Keratinocyte (primary cell): Measurements from ENCODE around the gene SH3PXD2A. TPM values are rescaled to one million over a fixed set of nuclear protein-coding genes. Genes with fewer than 3 reads are reported as not detected.

Source experiments
- DNase-seq: peaks from one replicate; pipeline ENCODE4 v3.0.0-alpha.2; 2011; ENCODE audit warnings: low read depth, missing footprints, low spot score
- FAIRE-seq: peaks from 2 replicates; lab custom pipeline; 2011; peaks lifted over from hg19 to GRCh38; lab: Jason Lieb, UNC
- H2AFZ ChIP-seq: 2 replicates; pipeline ENCODE4 v1.6.0; 2012; ENCODE audit warnings: low read length, control low read depth, inconsistent platforms; ENCODE audit not compliant: control insufficient read depth
- H3K27ac ChIP-seq: 2 replicates; pipeline ENCODE4 v1.5.1; 2011; ENCODE audit warnings: low read length; ENCODE audit not compliant: control insufficient read depth, insufficient read depth
- H3K27me3 ChIP-seq: 3 replicates; pipeline ENCODE4 v1.6.0; 2011; ENCODE audit warnings: low read length; ENCODE audit not compliant: control insufficient read depth, insufficient read depth; ENCODE audit errors: extremely low read depth
- H3K36me3 ChIP-seq, 2 experiments: 2 replicates in 1 of 2; 3 replicates in 1 of 2; pipeline ENCODE4 v1.5.1; 2011; ENCODE audit warnings: low read length in 2 of 2, mild to moderate bottlenecking in 1 of 2; ENCODE audit not compliant: control insufficient read depth in 2 of 2, insufficient read depth in 2 of 2; ENCODE audit errors: extremely low read depth in 1 of 2
- H3K4me1 ChIP-seq: 3 replicates; pipeline ENCODE4 v1.5.1; 2011; ENCODE audit warnings: low read length; ENCODE audit not compliant: control insufficient read depth, insufficient read depth; ENCODE audit errors: extremely low read depth
- H3K4me2 ChIP-seq: 3 replicates; pipeline ENCODE4 v1.6.0; 2011; ENCODE audit warnings: low read depth, low read length; ENCODE audit not compliant: control insufficient read depth, insufficient read depth; ENCODE audit errors: extremely low read depth
- H3K4me3 ChIP-seq, 3 experiments: fragments of 200-600 bp in 1 of 3; sonication (generic) in 1 of 3; 2 replicates in 2 of 3; 3 replicates in 1 of 3; pipeline ENCODE4 v1.5.1; 2011 to 2016; ENCODE audit warnings: low read length in 3 of 3, mild to moderate bottlenecking in 3 of 3, control low read depth in 2 of 3, inconsistent platforms in 1 of 3, low read depth in 1 of 3, mixed read lengths in 1 of 3, mixed run types in 1 of 3, moderate library complexity in 1 of 3; ENCODE audit not compliant: control insufficient read depth in 2 of 3, insufficient read depth in 2 of 3; ENCODE audit errors: extremely low read depth in 1 of 3
- H3K79me2 ChIP-seq: 2 replicates; pipeline ENCODE4 v1.6.0; 2012; ENCODE audit warnings: low read length; ENCODE audit not compliant: control insufficient read depth, insufficient read depth
- H3K9ac ChIP-seq: 3 replicates; pipeline ENCODE4 v1.6.0; 2011; ENCODE audit warnings: low read length; ENCODE audit not compliant: control insufficient read depth, insufficient read depth; ENCODE audit errors: extremely low read depth
- H3K9me1 ChIP-seq: 3 replicates; pipeline ENCODE4 v1.6.0; 2011; ENCODE audit warnings: low read length; ENCODE audit not compliant: control insufficient read depth, insufficient read depth; ENCODE audit errors: extremely low read depth
- H3K9me3 ChIP-seq: 2 replicates; pipeline ENCODE4 v1.5.1; 2012; ENCODE audit warnings: low read depth, low read length; ENCODE audit not compliant: control insufficient read depth
- H4K20me1 ChIP-seq: 3 replicates; pipeline ENCODE4 v1.6.0; 2011; ENCODE audit warnings: low read length; ENCODE audit not compliant: control insufficient read depth, insufficient read depth; ENCODE audit errors: extremely low read depth
- EZH2 ChIP-seq: IDR thresholded peaks from one replicate; pipeline ENCODE4 v1.6.1; 2012; ENCODE audit warnings: inconsistent platforms, mild to moderate bottlenecking, low read length, moderate library complexity
- dilution Hi-C: fragments of 300-500 bp; cut with MboI; formaldehyde crosslinking; loops from one replicate; pipeline ENCODE4 v1.7.0; 2020; ENCODE audit warnings: low sequenced_read_pairs; ENCODE audit not compliant: extremely low pct_ligation_motif_present
- polyA plus RNA-seq, 5 experiments: library from polyadenylated mRNA; depleted of rRNA in 3 of 5; stranded (reverse) in 3 of 5; stranded (forward) in 1 of 5; unstranded in 1 of 5; fragments of >200 nt; gene quantifications; 1 replicate in 1 of 5; 2 replicates in 3 of 5; 3 replicates in 1 of 5; pipeline versions ENCODE4 v1.2.1 to v1.2.3, GENCODE V29; 2011 to 2012; ENCODE audit warnings: missing spikeins in 2 of 5, low read depth in 1 of 5, low replicate concordance in 1 of 5
- TF ChIP-seq, protein P1 (sequence below), 3 experiments: IDR thresholded peaks in 1 of 3; conservative IDR thresholded peaks in 1 of 3; optimal IDR thresholded peaks in 1 of 3; 2 replicates in 2 of 3; 3 replicates in 1 of 3; pipeline versions ENCODE3 to v1.5.1; 2011; ENCODE audit warnings: low read length in 3 of 3, mild to moderate bottlenecking in 3 of 3, moderate library complexity in 2 of 3, control low read depth in 1 of 3, inconsistent platforms in 1 of 3; ENCODE audit not compliant: insufficient read depth in 2 of 3; ENCODE audit errors: extremely low read depth in 1 of 3

Gene SH3PXD2A
- polyA plus RNA-seq, 1 donor (not counting 4 experiments of a cell fraction or from before 2014, with no cell fraction given), result 33.9 TPM

DNA sequence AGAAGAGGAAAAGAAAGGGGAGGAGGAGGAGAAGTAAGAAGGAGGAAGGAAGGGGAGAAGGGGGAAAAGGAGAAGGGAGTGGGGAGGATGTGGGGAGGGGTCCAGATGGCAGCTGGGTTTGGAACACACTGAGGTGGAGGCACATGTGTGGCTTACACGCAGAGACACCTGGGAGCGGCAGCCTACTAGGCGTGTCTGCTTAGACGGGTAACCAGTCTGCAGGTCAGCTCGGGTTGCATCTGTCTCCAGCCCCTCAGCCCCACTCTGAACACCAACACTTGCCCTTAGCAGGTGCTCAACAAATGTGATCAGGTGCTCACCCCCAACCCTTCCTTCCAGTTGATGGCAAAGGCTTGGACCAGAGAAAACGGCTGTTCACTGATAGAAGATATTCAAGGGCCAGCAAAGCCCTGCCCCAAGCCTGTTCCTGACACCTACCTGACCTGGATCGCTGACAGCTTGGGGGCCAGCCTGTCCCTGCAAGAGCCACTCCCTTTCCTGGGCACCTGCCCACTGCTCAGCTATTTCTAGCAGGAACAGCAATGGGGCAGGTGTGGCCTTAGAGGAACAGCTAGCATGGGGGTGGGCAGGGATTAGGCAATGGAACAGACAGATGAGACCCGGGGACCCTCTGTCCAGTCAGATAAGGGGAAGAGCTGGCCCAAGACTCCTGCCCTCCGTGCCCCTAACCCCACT is 70.5 kb downstream of the SH3PXD2A start:
- peaks cover 70% of the 10 kb centered on the region for H3K79me2 ChIP-seq
- DNase-seq (no peak), FAIRE-seq (no peak)
- dilution Hi-C loops, result no loop called here
- no peak overlapping the region for H3K9ac ChIP-seq
- H3K4me1 ChIP-seq, result peaks cover 93% of the 10 kb centered on the region
- H3K27me3 ChIP-seq, result no peaks in the 10 kb centered on the region
- peaks cover 21% of the 10 kb centered on the region for H4K20me1 ChIP-seq
- H3K36me3 ChIP-seq, result peaks cover 22 to 40% of the 10 kb centered on the region in 2 experiments
- peak overlapping the region; percentile 3 for H3K27ac ChIP-seq
- no peaks in the 10 kb centered on the region for H3K9me3 ChIP-seq
- H3K4me2 ChIP-seq, result no peak overlapping the region
- H2AFZ ChIP-seq, result no peak overlapping the region
- no peak overlapping the region for H3K4me3 ChIP-seq
- peaks cover 15% of the 10 kb centered on the region for H3K9me1 ChIP-seq
- no peak for TF ChIP-seq EZH2
- TF ChIP-seq, protein P1, sequence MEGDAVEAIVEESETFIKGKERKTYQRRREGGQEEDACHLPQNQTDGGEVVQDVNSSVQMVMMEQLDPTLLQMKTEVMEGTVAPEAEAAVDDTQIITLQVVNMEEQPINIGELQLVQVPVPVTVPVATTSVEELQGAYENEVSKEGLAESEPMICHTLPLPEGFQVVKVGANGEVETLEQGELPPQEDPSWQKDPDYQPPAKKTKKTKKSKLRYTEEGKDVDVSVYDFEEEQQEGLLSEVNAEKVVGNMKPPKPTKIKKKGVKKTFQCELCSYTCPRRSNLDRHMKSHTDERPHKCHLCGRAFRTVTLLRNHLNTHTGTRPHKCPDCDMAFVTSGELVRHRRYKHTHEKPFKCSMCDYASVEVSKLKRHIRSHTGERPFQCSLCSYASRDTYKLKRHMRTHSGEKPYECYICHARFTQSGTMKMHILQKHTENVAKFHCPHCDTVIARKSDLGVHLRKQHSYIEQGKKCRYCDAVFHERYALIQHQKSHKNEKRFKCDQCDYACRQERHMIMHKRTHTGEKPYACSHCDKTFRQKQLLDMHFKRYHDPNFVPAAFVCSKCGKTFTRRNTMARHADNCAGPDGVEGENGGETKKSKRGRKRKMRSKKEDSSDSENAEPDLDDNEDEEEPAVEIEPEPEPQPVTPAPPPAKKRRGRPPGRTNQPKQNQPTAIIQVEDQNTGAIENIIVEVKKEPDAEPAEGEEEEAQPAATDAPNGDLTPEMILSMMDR (optimal IDR thresholded peaks at IDR 0.05 in 1 of 3, IDR thresholded peaks at IDR 0.05 in 1 of 3, conservative IDR thresholded peaks at IDR 0.05 in 1 of 3; ENCODE audit: extremely low read depth in 1 of 3, insufficient read depth in 2 of 3, low read length in 3 of 3), result no peak

DNA sequence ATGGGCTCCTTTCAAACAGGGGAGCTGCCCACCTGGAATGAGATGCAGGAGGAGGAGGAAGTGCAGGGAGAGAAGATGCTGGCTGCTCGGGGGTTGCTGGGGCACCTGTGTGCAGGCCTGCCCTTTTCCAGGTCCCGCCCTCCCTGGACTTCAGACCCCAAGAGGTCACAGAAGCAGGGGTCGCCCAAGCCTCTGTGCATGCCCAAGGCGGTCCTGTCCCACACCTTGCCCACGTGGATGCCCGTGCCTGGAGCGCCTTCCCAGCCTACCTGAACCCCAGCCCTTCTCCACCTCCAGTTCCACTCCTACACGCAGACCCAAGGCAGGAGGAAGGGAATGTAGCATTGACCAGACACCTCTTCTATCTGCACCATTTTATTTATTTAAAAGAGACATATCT is 71.3 kb downstream of the SH3PXD2A start:
- H3K79me2 ChIP-seq, result peaks cover 74% of the 10 kb centered on the region
- dilution Hi-C loops, result no loop called here
- H4K20me1 ChIP-seq, result peaks cover 21% of the 10 kb centered on the region
- H3K9me3 ChIP-seq, result no peaks in the 10 kb centered on the region
- no peak overlapping the region for H2AFZ ChIP-seq
- FAIRE-seq (no peak), DNase-seq (no peak)
- H3K27me3 ChIP-seq, result no peaks in the 10 kb centered on the region
- no peak overlapping the region for H3K4me3 ChIP-seq
- peaks cover 12% of the 10 kb centered on the region for H3K9me1 ChIP-seq
- no peak overlapping the region for H3K9ac ChIP-seq
- H3K36me3 ChIP-seq, result peaks cover 22 to 42% of the 10 kb centered on the region in 2 experiments
- no peak overlapping the region for H3K27ac ChIP-seq
- peaks cover 94% of the 10 kb centered on the region for H3K4me1 ChIP-seq
- TF ChIP-seq EZH2, result no peak
- TF ChIP-seq, protein P1 (optimal IDR thresholded peaks at IDR 0.05 in 1 of 3, IDR thresholded peaks at IDR 0.05 in 1 of 3, conservative IDR thresholded peaks at IDR 0.05 in 1 of 3; ENCODE audit: extremely low read depth in 1 of 3, insufficient read depth in 2 of 3, low read length in 3 of 3), result no peak
- no peak overlapping the region for H3K4me2 ChIP-seq
